Stimulated activated naive CD8-positive, alpha-beta T cell treated with anti-CD3 and anti-CD28 coated beads, Interleukin-15, amount 100 ng/mL, for 72 hours (primary cell): ENCODE results near the gene SAXO1.
"Not testable (repeated sequence)": the region's sequence is repeated elsewhere in the genome, so short reads cannot be mapped to it uniquely, and the experiment has no call there.

Source experiments
- ATAC-seq: fragments of 150-1000 bp; cut with Tn5 transposase; 2 replicates; pipeline ENCODE4 v1.10.0; 2021; ENCODE audit warnings: mild to moderate bottlenecking, moderate library complexity
- DNase-seq, 2 donors: peaks; one replicate each; pipeline ENCODE4 v3.0.0; 2021 to 2022
- H3K27ac Mint-ChIP-seq, 2 donors: one replicate each; pipeline ENCODE4 v1.8.0; 2022; ENCODE audit warnings: mild to moderate bottlenecking in 2 of 2, mixed read lengths in 2 of 2, moderate library complexity in 2 of 2
- H3K27me3 Mint-ChIP-seq: one replicate; pipeline ENCODE4 v1.8.0; 2022; ENCODE audit warnings: mixed read lengths
- H3K4me1 Mint-ChIP-seq: one replicate; pipeline ENCODE4 v1.8.0; 2022; ENCODE audit warnings: mild to moderate bottlenecking, mixed read lengths
- H3K4me3 Mint-ChIP-seq, 2 donors: one replicate each; pipeline ENCODE4 v1.8.0; 2022; ENCODE audit warnings: mild to moderate bottlenecking in 2 of 2, mixed read lengths in 2 of 2, moderate library complexity in 1 of 2
- H3K9me3 Mint-ChIP-seq, 2 donors: one replicate each; pipeline ENCODE4 v1.8.0; 2022; ENCODE audit warnings: mixed read lengths in 2 of 2

SAXO1 gene

GRCh38 chr9:18942801-18943200, 90.2 kb downstream of the SAXO1 start:
- DNase-seq (no peak), ATAC-seq (no peak)
- Mint-ChIP-seq H3K4me3 (no peak overlapping the region), H3K27me3 (no peaks in the 10 kb centered on the region), H3K27ac (no peak overlapping the region), H3K9me3 (no peaks in the 10 kb centered on the region), H3K4me1 (no peaks in the 10 kb centered on the region)

GRCh38 chr9:18941060-18941740, 91.8 kb downstream of the SAXO1 start:
- no peak overlapping the region for H3K4me3 Mint-ChIP-seq
- H3K27ac Mint-ChIP-seq: no peak overlapping the region
- no peaks in the 10 kb centered on the region for H3K9me3 Mint-ChIP-seq
- no peaks in the 10 kb centered on the region for H3K4me1 Mint-ChIP-seq
- no peak for ATAC-seq
- DNase-seq: no peak
- H3K27me3 Mint-ChIP-seq: no peaks in the 10 kb centered on the region

GRCh38 chr9:18939943-18940342, 93.1 kb downstream of the SAXO1 start:
- Mint-ChIP-seq H3K27ac (no peak overlapping the region), H3K9me3 (no peaks in the 10 kb centered on the region), H3K27me3 (no peaks in the 10 kb centered on the region), H3K4me1 (no peaks in the 10 kb centered on the region), H3K4me3 (no peak overlapping the region)
- DNase-seq (no peak), ATAC-seq (no peak)

- ATAC-seq: no peak
- H3K27me3 Mint-ChIP-seq: no peaks in the 10 kb centered on the region
- H3K9me3 Mint-ChIP-seq: no peaks in the 10 kb centered on the region
- no peak for DNase-seq
- no peak overlapping the region for H3K27ac Mint-ChIP-seq
- H3K4me3 Mint-ChIP-seq: no peak overlapping the region
- H3K4me1 Mint-ChIP-seq: no peaks in the 10 kb centered on the region
Measured at GRCh38 chr9:18936094-18936871, 96.7 kb downstream of the SAXO1 start.

GRCh38 chr9:18935541-18935940, 97.5 kb downstream of the SAXO1 start:
- Mint-ChIP-seq H3K4me3 (no peak overlapping the region), H3K4me1 (no peaks in the 10 kb centered on the region), H3K27ac (no peak overlapping the region), H3K27me3 (no peaks in the 10 kb centered on the region), H3K9me3 (no peaks in the 10 kb centered on the region)
- no peak for DNase-seq
- ATAC-seq: no peak

GRCh38 chr9:18930611-18931010, 102.4 kb downstream of the SAXO1 start:
- H3K27me3 Mint-ChIP-seq, ATAC-seq, H3K27ac Mint-ChIP-seq, H3K9me3 Mint-ChIP-seq, H3K4me1 Mint-ChIP-seq, H3K4me3 Mint-ChIP-seq, DNase-seq: not testable (repeated sequence)

- Mint-ChIP-seq H3K4me1 (no peaks in the 10 kb centered on the region), H3K4me3 (no peak overlapping the region), H3K9me3 (no peaks in the 10 kb centered on the region), H3K27me3 (no peaks in the 10 kb centered on the region), H3K27ac (no peak overlapping the region)
- no peak for ATAC-seq
- DNase-seq: no peak
Measured at GRCh38 chr9:18928711-18929110, 104.3 kb downstream of the SAXO1 start.

- Mint-ChIP-seq H3K4me3 (no peak overlapping the region), H3K4me1 (no peaks in the 10 kb centered on the region), H3K27me3 (no peaks in the 10 kb centered on the region), H3K9me3 (no peaks in the 10 kb centered on the region), H3K27ac (peak overlapping the region in 1 of 2 donors; percentile 56)
- ATAC-seq: no peak
- DNase-seq: no peak
Measured at GRCh38 chr9:18926513-18926912, 106.5 kb downstream of the SAXO1 start.

GRCh38 chr9:18925880-18926279, 107.1 kb downstream of the SAXO1 start:
- no peak for ATAC-seq
- no peak for DNase-seq
- Mint-ChIP-seq H3K9me3 (no peaks in the 10 kb centered on the region), H3K4me1 (no peaks in the 10 kb centered on the region), H3K4me3 (no peak overlapping the region), H3K27me3 (no peaks in the 10 kb centered on the region), H3K27ac (no peak overlapping the region)

- DNase-seq (no peak), ATAC-seq (no peak)
- H3K4me1 Mint-ChIP-seq: no peaks in the 10 kb centered on the region
- H3K27me3 Mint-ChIP-seq: no peaks in the 10 kb centered on the region
- H3K9me3 Mint-ChIP-seq: no peaks in the 10 kb centered on the region
- no peak overlapping the region for H3K4me3 Mint-ChIP-seq
- H3K27ac Mint-ChIP-seq: no peak overlapping the region
Measured at GRCh38 chr9:18923671-18924430, 109.2 kb downstream of the SAXO1 start.

- ATAC-seq: no peak
- H3K4me3 Mint-ChIP-seq: no peak overlapping the region
- H3K4me1 Mint-ChIP-seq: no peaks in the 10 kb centered on the region
- H3K9me3 Mint-ChIP-seq: no peaks in the 10 kb centered on the region
- DNase-seq: no peak
- no peak overlapping the region for H3K27ac Mint-ChIP-seq
- H3K27me3 Mint-ChIP-seq: no peaks in the 10 kb centered on the region
Measured at GRCh38 chr9:18923167-18923566, 109.8 kb downstream of the SAXO1 start.

GRCh38 chr9:18922161-18922885, 110.7 kb downstream of the SAXO1 start:
- Mint-ChIP-seq H3K9me3 (no peaks in the 10 kb centered on the region), H3K27me3 (no peaks in the 10 kb centered on the region), H3K27ac (no peak overlapping the region), H3K4me1 (no peaks in the 10 kb centered on the region), H3K4me3 (no peak overlapping the region)
- ATAC-seq: no peak
- no peak for DNase-seq

- no peak overlapping the region for H3K27ac Mint-ChIP-seq
- no peaks in the 10 kb centered on the region for H3K27me3 Mint-ChIP-seq
- no peak for DNase-seq
- ATAC-seq: no peak
- H3K9me3 Mint-ChIP-seq: no peaks in the 10 kb centered on the region
- H3K4me3 Mint-ChIP-seq: no peak overlapping the region
- H3K4me1 Mint-ChIP-seq: no peaks in the 10 kb centered on the region
Measured at GRCh38 chr9:18921366-18922075, 111.5 kb downstream of the SAXO1 start.

GRCh38 chr9:18920141-18921084, 112.6 kb downstream of the SAXO1 start:
- H3K9me3 Mint-ChIP-seq: no peaks in the 10 kb centered on the region
- no peak overlapping the region for H3K4me3 Mint-ChIP-seq
- H3K4me1 Mint-ChIP-seq: no peaks in the 10 kb centered on the region
- DNase-seq (no peak), ATAC-seq (no peak)
- H3K27me3 Mint-ChIP-seq: peaks cover under 1% of the 10 kb centered on the region
- H3K27ac Mint-ChIP-seq: no peak overlapping the region
